HEK293T (cell line): Measurements from ENCODE around the gene POLN.

Source experiments
- ARNT ChIP-seq: fragments of 450-650 bp; IDR thresholded peaks from 2 replicates; pipeline ENCODE4 v1.6.1; 2017; ENCODE audit warnings: mild to moderate bottlenecking
- BHLHE40 ChIP-seq: fragments of 450-650 bp; IDR thresholded peaks from 2 replicates; pipeline ENCODE4 v1.6.1; 2016; ENCODE audit warnings: mild to moderate bottlenecking, moderate library complexity, borderline replicate concordance
- ELF4 ChIP-seq: fragments of 450-650 bp; IDR thresholded peaks from 2 replicates; pipeline ENCODE4 v1.6.1; 2017; ENCODE audit warnings: antibody characterized with exemption
- FOXA1 ChIP-seq: fragments of 450-650 bp; IDR thresholded peaks from 2 replicates; pipeline ENCODE4 v1.6.1; 2016; ENCODE audit warnings: mild to moderate bottlenecking
- PKNOX1 ChIP-seq: fragments of 450-650 bp; IDR thresholded peaks from 2 replicates; pipeline ENCODE4 v1.6.1; 2016
- SP1 ChIP-seq: fragments of 450-650 bp; IDR thresholded peaks from 2 replicates; pipeline ENCODE4 v1.6.1; 2017
- SUZ12 ChIP-seq: fragments of 450-650 bp; IDR thresholded peaks from 2 replicates; pipeline ENCODE4 v1.6.1; 2016; ENCODE audit warnings: mild to moderate bottlenecking
- TARDBP ChIP-seq: fragments of 450-650 bp; IDR thresholded peaks from 2 replicates; pipeline ENCODE4 v1.6.1; 2016
- ZNF384 ChIP-seq: fragments of 450-650 bp; IDR thresholded peaks from 2 replicates; pipeline ENCODE4 v1.6.1; 2016

GRCh38 chr4:2267320-2267811 lies 25.4 kb upstream of the POLN start:
- no peak for TF ChIP-seq BHLHE40
- no peak for TF ChIP-seq SP1
- TF ChIP-seq SUZ12: no peak
- TF ChIP-seq TARDBP: no peak
- TF ChIP-seq ZNF384: no peak
- TF ChIP-seq ARNT: no peak
- TF ChIP-seq ELF4: no peak
- TF ChIP-seq PKNOX1: no peak
- no peak for TF ChIP-seq FOXA1
